K562 (cell line): ENCODE measurements around the gene SLX9. TPM values are rescaled to one million over a fixed set of nuclear protein-coding genes. Genes with fewer than 3 reads are reported as not detected.

Source experiments
- CREB3 ChIP-seq: fragments of 450-650 bp; conservative IDR thresholded peaks from 2 replicates; pipeline ENCODE4 v1.6.1; 2016; ENCODE audit warnings: missing genetic modification characterization, low read depth, mild to moderate bottlenecking, missing compliant biosample characterization, moderate library complexity
- ELF1 ChIP-seq: fragments of 200-800 bp; sonication (Bioruptor generic); IDR thresholded peaks from 2 replicates; pipeline ENCODE4 v1.6.1; 2016; ENCODE audit warnings: missing genetic modification characterization, missing compliant biosample characterization
- ETV6 ChIP-seq, 3 experiments: fragments of 150-350 bp in 1 of 3; sonication (generic) in 1 of 3; formaldehyde crosslinking in 1 of 3; IDR thresholded peaks; 2 replicates each; pipeline versions ENCODE4 v1.6.1 to v1.8.0; 2014 to 2022; ENCODE audit warnings: borderline replicate concordance in 2 of 3, low read depth in 2 of 3, antibody characterized with exemption in 1 of 3, low read length in 1 of 3, mild to moderate bottlenecking in 1 of 3, missing genetic modification reagents in 1 of 3
- HINFP ChIP-seq: fragments of 450-650 bp; conservative IDR thresholded peaks from 2 replicates; pipeline ENCODE4 v1.6.1; 2016; ENCODE audit warnings: missing genetic modification characterization, low read depth, mild to moderate bottlenecking, control low read depth, missing compliant biosample characterization
- PCBP2 ChIP-seq: fragments of 200-400 bp; formaldehyde crosslinking; IDR thresholded peaks from 2 replicates; pipeline ENCODE4 v1.6.1; 2018; ENCODE audit warnings: low read length, low read depth, mild to moderate bottlenecking, moderate library complexity; ENCODE audit not compliant: poor library complexity, severe bottlenecking
- PHF8 ChIP-seq: fragments of 200-600 bp; sonication (generic); IDR thresholded peaks from 2 replicates; pipeline ENCODE4 v1.6.1; 2012; ENCODE audit warnings: mixed run types, mild to moderate bottlenecking, inconsistent platforms, low read length, moderate library complexity, borderline replicate concordance
- RBM39 ChIP-seq: fragments of 200-400 bp; formaldehyde crosslinking; optimal IDR thresholded peaks from 2 replicates; pipeline ENCODE3; 2018; ENCODE audit warnings: low read depth, low read length
- RNF2 ChIP-seq: sonication (generic); IDR thresholded peaks from 2 replicates; pipeline ENCODE4 v1.6.1; 2016
- SRSF3 ChIP-seq: fragments of 200-400 bp; formaldehyde crosslinking; IDR thresholded peaks from 2 replicates; pipeline ENCODE4 v1.6.1; 2016; ENCODE audit warnings: mild to moderate bottlenecking, low read length, moderate library complexity; ENCODE audit not compliant: insufficient read depth
- ZFX ChIP-seq: sonication (generic); formaldehyde crosslinking; IDR thresholded peaks from 2 replicates; pipeline ENCODE4 v1.8.0; 2022; ENCODE audit warnings: mild to moderate bottlenecking, missing genetic modification reagents, moderate library complexity
- ZNF121 ChIP-seq: sonication (generic); formaldehyde crosslinking; conservative IDR thresholded peaks from 2 replicates; pipeline ENCODE4 v1.8.0; 2022; ENCODE audit warnings: missing genetic modification reagents
- ZNF318 ChIP-seq, 2 experiments: fragments of 450-650 bp; IDR thresholded peaks; 2 replicates each; pipeline ENCODE4 v1.6.1; 2016; ENCODE audit warnings: mild to moderate bottlenecking in 2 of 2, borderline replicate concordance in 1 of 2, low read depth in 1 of 2, moderate library complexity in 1 of 2
- ZNF77 ChIP-seq: fragments of 250-450 bp; sonication (Bioruptor Pico); IDR thresholded peaks from 2 replicates; pipeline ENCODE4 v1.5.0; 2020
- polyA plus RNA-seq, 8 experiments: library from polyadenylated mRNA; depleted of rRNA in 4 of 8; stranded (reverse) in 5 of 8; unstranded in 3 of 8; fragments of >200 nt; fragmentation: Nextera tagmentation in 2 of 8; fragmentation: Illumina TruSeq in 1 of 8; extraction: Ambion mirVana in 2 of 8; extraction: Trizol in 1 of 8; gene quantifications; 2 replicates each; pipeline versions ENCODE4 v1.2.1 to v1.2.3, GENCODE V29; 2011 to 2014; ENCODE audit warnings: inconsistent platforms in 1 of 8, missing spikeins in 1 of 8
- total RNA-seq, 7 experiments: library from RNA; depleted of rRNA in 6 of 7; stranded (reverse); fragments of >200 nt in 6 of 7; fragmentation: Illumina TruSeq in 2 of 7; extraction: Trizol in 2 of 7; gene quantifications; 2 replicates each; pipeline versions ENCODE4 v1.2.1 to v1.2.3, GENCODE V29; 2011 to 2021; ENCODE audit warnings: low replicate concordance in 1 of 7

SLX9 gene
- total and polyA plus RNA-seq, 9 of the 15 experiments (the other 6 are each of a cell fraction or from before 2014, with no cell fraction given): 1.2 to 75.5 (median 16.5) TPM

- TF ChIP-seq SRSF3 (no peak), ZNF77 (CRISPR knock-in tag) (no peak), CREB3 (tag) (no peak), ZNF121 (CRISPR knock-in tag) (no peak), ZNF318 (IDR thresholded peaks at IDR 0.05; ENCODE audit: borderline replicate concordance in 1 of 2, low read depth in 1 of 2) (no peak), ELF1 (tag) (0 out of 2 replicates have a peak, but pooled peaks have one; percentile 10), PCBP2 (no peak), HINFP (tag) (no peak), ETV6 (IDR thresholded peaks at IDR 0.05; ENCODE audit: borderline replicate concordance in 1 of 2, low read depth in 2 of 2, low read length in 1 of 2) (no peak), ETV6 (CRISPR knock-in tag; IDR thresholded peaks at IDR 0.05; ENCODE audit: borderline replicate concordance) (no peak), RBM39 (no peak), PHF8 (peak; percentile 30; the same call in 1 of the 2 replicates), ZFX (CRISPR knock-in tag) (peak; percentile 39; the same call in 1 of the 2 replicates), RNF2 (no peak)
Observed at GRCh38 chr21:44907966-44908895, 31.6 kb upstream of the SLX9 start (continued).
